Loucy (cell line): ENCODE results near the gene DPP4.

Source experiments
- H2AFZ ChIP-seq: fragments of 200-600 bp; sonication (generic); 2 replicates; pipeline ENCODE4 v1.6.0; 2016; ENCODE audit warnings: antibody characterized with exemption, mild to moderate bottlenecking, low read length, moderate library complexity
- H3F3A ChIP-seq: fragments of 200-600 bp; 2 replicates; pipeline ENCODE4 v1.6.0; 2016; ENCODE audit warnings: antibody characterized with exemption, low read depth, mild to moderate bottlenecking
- H3K27me3 ChIP-seq: fragments of 200-600 bp; sonication (generic); 2 replicates; pipeline ENCODE4 v1.6.1; 2014; ENCODE audit warnings: low read length, mild to moderate bottlenecking; ENCODE audit not compliant: insufficient read depth, poor library complexity, severe bottlenecking
- H3K36me3 ChIP-seq: fragments of 200-600 bp; sonication (generic); 2 replicates; pipeline ENCODE4 v1.6.1; 2016; ENCODE audit warnings: low read length; ENCODE audit not compliant: insufficient read depth
- H3K4me1 ChIP-seq: fragments of 200-600 bp; sonication (generic); 2 replicates; pipeline ENCODE4 v1.5.1; 2014; ENCODE audit warnings: low read length, mild to moderate bottlenecking; ENCODE audit not compliant: insufficient read depth, poor library complexity, severe bottlenecking
- H3K4me2 ChIP-seq: fragments of 200-600 bp; sonication (generic); 2 replicates; pipeline ENCODE4 v1.6.0; 2014; ENCODE audit warnings: antibody characterized with exemption, low read length, low read depth, mild to moderate bottlenecking; ENCODE audit not compliant: poor library complexity, severe bottlenecking
- H3K4me3 ChIP-seq: fragments of 200-600 bp; sonication (generic); 2 replicates; pipeline ENCODE4 v1.5.1; 2014; ENCODE audit warnings: low read length, mild to moderate bottlenecking, mixed read lengths; ENCODE audit not compliant: poor library complexity, severe bottlenecking
- H3K79me2 ChIP-seq: fragments of 200-600 bp; sonication (generic); 2 replicates; pipeline ENCODE4 v1.6.1; 2014; ENCODE audit warnings: low read length; ENCODE audit not compliant: insufficient read depth
- H3K9ac ChIP-seq: fragments of 200-600 bp; sonication (generic); 2 replicates; pipeline ENCODE4 v1.6.0; 2014; ENCODE audit warnings: mild to moderate bottlenecking, low read depth, low read length, moderate library complexity; ENCODE audit not compliant: poor library complexity, severe bottlenecking
- H3K9me2 ChIP-seq: fragments of 200-600 bp; sonication (generic); replicated peaks from 2 replicates; pipeline ENCODE4 v1.6.1; 2016; ENCODE audit warnings: low read depth, low read length, mixed read lengths
- H3K9me3 ChIP-seq: fragments of 200-600 bp; sonication (generic); 2 replicates; pipeline ENCODE4 v1.6.1; 2014; ENCODE audit warnings: mild to moderate bottlenecking, antibody characterized with exemption, low read length, low read depth; ENCODE audit not compliant: insufficient read depth
- H4K20me1 ChIP-seq: fragments of 200-600 bp; sonication (generic); 2 replicates; pipeline ENCODE4 v1.6.0; 2014; ENCODE audit warnings: antibody characterized with exemption, low read length, mild to moderate bottlenecking; ENCODE audit not compliant: insufficient read depth, poor library complexity, severe bottlenecking
- EZH2phosphoT487 ChIP-seq: fragments of 200-600 bp; IDR thresholded peaks from 2 replicates; pipeline ENCODE4 v1.6.1; 2018; ENCODE audit warnings: antibody characterized with exemption, mild to moderate bottlenecking, moderate library complexity, borderline replicate concordance
- TF ChIP-seq, protein P1 (sequence below): fragments of 200-600 bp; sonication (generic); conservative IDR thresholded peaks from 2 replicates; pipeline ENCODE4 v1.5.1; 2014; ENCODE audit warnings: mild to moderate bottlenecking, antibody characterized with exemption, low read length

DPP4 gene

DNA sequence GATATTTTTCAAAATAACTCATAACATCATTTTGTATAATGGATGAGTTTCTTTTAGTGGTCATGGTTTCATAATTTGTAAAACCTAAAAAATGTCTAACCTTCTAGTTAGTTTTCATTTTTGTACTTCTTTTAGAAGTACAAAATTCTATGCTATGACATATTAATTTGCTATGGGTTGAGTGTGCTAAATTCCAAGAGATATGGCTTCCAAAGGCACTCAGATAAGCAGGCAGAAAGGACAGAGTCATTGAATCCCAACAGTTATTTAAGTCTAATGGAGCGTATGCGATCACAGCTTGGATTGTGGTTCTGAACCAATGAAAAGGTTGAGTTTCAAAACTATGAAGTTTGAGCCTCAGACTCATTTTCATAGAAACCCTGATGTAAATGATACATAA is 41.1 kb upstream of the DPP4 start:
- TF ChIP-seq, protein P1, sequence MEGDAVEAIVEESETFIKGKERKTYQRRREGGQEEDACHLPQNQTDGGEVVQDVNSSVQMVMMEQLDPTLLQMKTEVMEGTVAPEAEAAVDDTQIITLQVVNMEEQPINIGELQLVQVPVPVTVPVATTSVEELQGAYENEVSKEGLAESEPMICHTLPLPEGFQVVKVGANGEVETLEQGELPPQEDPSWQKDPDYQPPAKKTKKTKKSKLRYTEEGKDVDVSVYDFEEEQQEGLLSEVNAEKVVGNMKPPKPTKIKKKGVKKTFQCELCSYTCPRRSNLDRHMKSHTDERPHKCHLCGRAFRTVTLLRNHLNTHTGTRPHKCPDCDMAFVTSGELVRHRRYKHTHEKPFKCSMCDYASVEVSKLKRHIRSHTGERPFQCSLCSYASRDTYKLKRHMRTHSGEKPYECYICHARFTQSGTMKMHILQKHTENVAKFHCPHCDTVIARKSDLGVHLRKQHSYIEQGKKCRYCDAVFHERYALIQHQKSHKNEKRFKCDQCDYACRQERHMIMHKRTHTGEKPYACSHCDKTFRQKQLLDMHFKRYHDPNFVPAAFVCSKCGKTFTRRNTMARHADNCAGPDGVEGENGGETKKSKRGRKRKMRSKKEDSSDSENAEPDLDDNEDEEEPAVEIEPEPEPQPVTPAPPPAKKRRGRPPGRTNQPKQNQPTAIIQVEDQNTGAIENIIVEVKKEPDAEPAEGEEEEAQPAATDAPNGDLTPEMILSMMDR: no peak
- TF ChIP-seq EZH2phosphoT487: no peak
- Histone ChIP-seq H3K9ac (no peak overlapping the region), H3F3A (no peaks in the 10 kb centered on the region), H3K79me2 (no peaks in the 10 kb centered on the region), H3K36me3 (no peaks in the 10 kb centered on the region), H3K4me2 (no peak overlapping the region), H2AFZ (no peak overlapping the region), H3K9me2 (no peaks in the 10 kb centered on the region), H3K4me3 (no peak overlapping the region), H4K20me1 (no peaks in the 10 kb centered on the region), H3K4me1 (peaks cover 10% of the 10 kb centered on the region), H3K9me3 (no peaks in the 10 kb centered on the region), H3K27me3 (no peaks in the 10 kb centered on the region)

DNA sequence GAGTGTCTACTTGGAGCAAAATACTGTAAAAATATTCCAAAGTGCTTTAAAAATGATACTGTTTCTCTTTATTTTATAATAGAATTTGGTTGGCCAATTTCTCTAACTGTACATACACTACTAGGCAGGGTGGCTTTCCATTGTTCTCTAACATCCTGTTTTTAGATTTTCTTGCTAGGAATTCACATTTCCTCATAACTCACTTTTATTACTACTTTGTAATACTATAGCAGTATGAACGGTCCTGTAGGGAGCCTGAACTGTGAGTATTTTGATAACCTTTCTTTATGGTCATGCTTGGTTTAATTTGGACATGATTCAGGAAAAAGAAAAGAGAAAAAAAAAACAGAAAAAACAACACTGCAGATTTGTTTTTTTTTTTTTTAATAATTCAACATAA is 40.3 kb upstream of the DPP4 start:
- H3K4me1 ChIP-seq: peaks cover 7% of the 10 kb centered on the region
- no peaks in the 10 kb centered on the region for H3K79me2 ChIP-seq
- TF ChIP-seq EZH2phosphoT487: no peak
- TF ChIP-seq, protein P1: no peak
- H2AFZ ChIP-seq: no peak overlapping the region
- H3K9ac ChIP-seq: no peak overlapping the region
- no peaks in the 10 kb centered on the region for H3K9me2 ChIP-seq
- H4K20me1 ChIP-seq: no peaks in the 10 kb centered on the region
- no peaks in the 10 kb centered on the region for H3K27me3 ChIP-seq
- no peaks in the 10 kb centered on the region for H3F3A ChIP-seq
- no peak overlapping the region for H3K4me2 ChIP-seq
- H3K4me3 ChIP-seq: no peak overlapping the region
- no peaks in the 10 kb centered on the region for H3K36me3 ChIP-seq
- no peaks in the 10 kb centered on the region for H3K9me3 ChIP-seq

DNA sequence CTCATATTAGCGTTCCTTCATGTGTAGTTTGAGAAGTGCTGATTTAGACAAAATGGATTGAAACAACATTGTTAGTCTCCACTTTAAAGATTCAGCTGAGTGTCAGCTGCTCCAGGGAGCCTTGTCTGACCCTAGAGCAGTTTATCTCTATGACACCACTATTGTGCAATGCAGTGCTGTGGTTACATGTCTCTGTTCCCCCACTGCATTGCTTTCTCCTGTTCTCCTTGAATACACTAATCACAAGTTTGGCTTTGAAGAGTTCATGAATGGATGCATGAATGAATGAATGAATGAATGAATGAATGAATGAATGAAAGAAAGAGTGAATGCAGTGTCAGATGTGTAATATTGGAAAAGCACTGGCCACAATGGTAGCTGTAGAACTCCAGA is 39.8 kb upstream of the DPP4 start:
- Histone ChIP-seq H3K4me1 (peaks cover 7% of the 10 kb centered on the region), H4K20me1 (no peaks in the 10 kb centered on the region), H3K36me3 (no peaks in the 10 kb centered on the region), H3F3A (no peaks in the 10 kb centered on the region), H3K9me3 (no peaks in the 10 kb centered on the region), H3K9ac (no peak overlapping the region), H3K79me2 (no peaks in the 10 kb centered on the region), H3K4me3 (no peak overlapping the region), H3K9me2 (no peaks in the 10 kb centered on the region), H3K27me3 (no peaks in the 10 kb centered on the region), H3K4me2 (no peak overlapping the region), H2AFZ (no peak overlapping the region)
- TF ChIP-seq, protein P1: no peak
- no peak for TF ChIP-seq EZH2phosphoT487
